Measurements from ENCODE around the gene PPFIA1.

GRCh38 chr11:70315716-70316115 is 45.2 kb downstream of the PPFIA1 start:
- TF ChIP-seq CTCF (IDR thresholded peaks at IDR 0.05) (no peak), JUN (CRISPR knock-in tag; IDR thresholded peaks at IDR 0.05) (no peak), E2F1 (CRISPR knock-in tag; IDR thresholded peaks at IDR 0.05) (no peak), ZNF121 (CRISPR knock-in tag; IDR thresholded peaks at IDR 0.05) (no peak), IRF2 (CRISPR knock-in tag; IDR thresholded peaks at IDR 0.05; ENCODE audit: borderline replicate concordance, low read depth) (no peak)

Data from WTC11 (cell line).